HEK293 (cell line): ENCODE data around the gene AP3D1.
A peak's percentile ranks its signal among the peaks of the same experiment; 100 is the strongest.

Experiments used
- CTCF ChIA-PET: fragments of 350-600 bp; formaldehyde crosslinking; extraction: SDS; loops from one replicate; lab custom pipeline; 2021; ENCODE audit warnings: antibody characterized with exemption; lab: Yijun Ruan, JAX
- POLR2A ChIA-PET: fragments of 300-600 bp; formaldehyde crosslinking; extraction: SDS; loops from one replicate; lab custom pipeline; 2020; ENCODE audit warnings: antibody characterized with exemption, inconsistent platforms; lab: Yijun Ruan, JAX
- H3K27ac ChIP-seq: fragments of 200-500 bp; sonication (Bioruptor generic); 2 replicates; pipeline ENCODE4 v1.5.1; 2014; ENCODE audit warnings: low read depth, low read length, control low read depth, inconsistent platforms; ENCODE audit errors: extremely low read depth
- H3K36me3 ChIP-seq, 2 experiments: fragments of 200-500 bp in 1 of 2; sonication (Bioruptor generic) in 1 of 2; 1 replicate in 1 of 2; 2 replicates in 1 of 2; pipeline ENCODE4 v1.5.1; 2014 to 2017; ENCODE audit warnings: inconsistent platforms in 2 of 2, low read length in 2 of 2; ENCODE audit not compliant: control insufficient read depth in 2 of 2, insufficient read depth in 1 of 2
- H3K4me1 ChIP-seq: fragments of 200-500 bp; sonication (Bioruptor generic); 2 replicates; pipeline ENCODE4 v1.5.1; 2014; ENCODE audit warnings: mild to moderate bottlenecking, low read length, inconsistent platforms; ENCODE audit not compliant: control insufficient read depth, insufficient read depth
- H3K4me3 ChIP-seq: 2 replicates; pipeline ENCODE4 v1.5.1; 2011; ENCODE audit warnings: low read depth, mild to moderate bottlenecking, control low read depth, low read length, moderate library complexity
- H3K9me3 ChIP-seq: fragments of 200-500 bp; sonication (Bioruptor generic); 2 replicates; pipeline ENCODE4 v1.5.1; 2014; ENCODE audit warnings: low read depth, low read length, inconsistent platforms; ENCODE audit not compliant: control insufficient read depth, insufficient read depth
- IKZF3 ChIP-seq: fragments of 450-650 bp; IDR thresholded peaks from 2 replicates; pipeline ENCODE4 v1.5.0; 2018; ENCODE audit warnings: missing biosample characterization, mild to moderate bottlenecking, missing genetic modification characterization, moderate library complexity
- KLF1 ChIP-seq: fragments of 450-650 bp; formaldehyde crosslinking; IDR thresholded peaks from 2 replicates; pipeline ENCODE4 v1.5.1; 2016; ENCODE audit warnings: missing biosample characterization, missing genetic modification characterization
- SALL2 ChIP-seq: fragments of 450-650 bp; formaldehyde crosslinking; IDR thresholded peaks from 2 replicates; pipeline ENCODE4 v1.5.0; 2017; ENCODE audit warnings: missing biosample characterization, mild to moderate bottlenecking, missing genetic modification characterization, borderline replicate concordance
- SP2 ChIP-seq: fragments of 450-650 bp; formaldehyde crosslinking; IDR thresholded peaks from 2 replicates; pipeline ENCODE4 v1.5.1; 2016; ENCODE audit warnings: missing biosample characterization, missing genetic modification characterization
- SP3 ChIP-seq: fragments of 450-650 bp; formaldehyde crosslinking; IDR thresholded peaks from 2 replicates; pipeline ENCODE4 v1.5.1; 2016; ENCODE audit warnings: missing biosample characterization, missing genetic modification characterization
- YY1 ChIP-seq: fragments of 450-650 bp; formaldehyde crosslinking; IDR thresholded peaks from 2 replicates; pipeline ENCODE4 v1.5.1; 2018; ENCODE audit warnings: missing biosample characterization, missing genetic modification characterization
- ZFHX2 ChIP-seq: fragments of 450-650 bp; formaldehyde crosslinking; conservative IDR thresholded peaks from 2 replicates; pipeline ENCODE4 v1.5.1; 2016; ENCODE audit warnings: missing biosample characterization, missing genetic modification characterization
- ZIC2 ChIP-seq: fragments of 450-650 bp; formaldehyde crosslinking; IDR thresholded peaks from 2 replicates; pipeline ENCODE4 v1.5.1; 2016; ENCODE audit warnings: missing biosample characterization, missing genetic modification characterization
- ZNF157 ChIP-seq: fragments of 450-650 bp; formaldehyde crosslinking; IDR thresholded peaks from 2 replicates; pipeline ENCODE4 v1.5.1; 2016; ENCODE audit warnings: missing biosample characterization, missing genetic modification characterization
- ZNF214 ChIP-seq: fragments of 450-650 bp; formaldehyde crosslinking; IDR thresholded peaks from 2 replicates; pipeline ENCODE4 v1.5.1; 2017; ENCODE audit warnings: missing biosample characterization, mild to moderate bottlenecking, missing genetic modification characterization, borderline replicate concordance
- ZNF341 ChIP-seq: fragments of 450-650 bp; formaldehyde crosslinking; IDR thresholded peaks from 2 replicates; pipeline ENCODE4; 2016; ENCODE audit warnings: low read depth, missing biosample characterization, missing genetic modification characterization
- ZNF423 ChIP-seq: fragments of 450-650 bp; formaldehyde crosslinking; IDR thresholded peaks from 2 replicates; pipeline ENCODE4 v1.5.1; 2016; ENCODE audit warnings: missing biosample characterization, missing genetic modification characterization
- ZNF514 ChIP-seq: fragments of 450-650 bp; formaldehyde crosslinking; IDR thresholded peaks from 2 replicates; pipeline ENCODE4 v1.5.1; 2016; ENCODE audit warnings: missing biosample characterization, missing genetic modification characterization
- ZNF596 ChIP-seq: fragments of 450-650 bp; IDR thresholded peaks from 2 replicates; pipeline ENCODE4 v1.5.0; 2018; ENCODE audit warnings: missing biosample characterization, mild to moderate bottlenecking, missing genetic modification characterization, moderate library complexity
- ZNF664 ChIP-seq: fragments of 450-650 bp; formaldehyde crosslinking; IDR thresholded peaks from 2 replicates; pipeline ENCODE4 v1.5.1; 2016; ENCODE audit warnings: missing biosample characterization, missing genetic modification characterization
- ZNF776 ChIP-seq: fragments of 450-650 bp; formaldehyde crosslinking; IDR thresholded peaks from 2 replicates; pipeline ENCODE4 v1.5.0; 2017; ENCODE audit warnings: missing biosample characterization, missing genetic modification characterization, borderline replicate concordance
- ZNF830 ChIP-seq: fragments of 450-650 bp; IDR thresholded peaks from 2 replicates; pipeline ENCODE4 v1.5.0; 2018; ENCODE audit warnings: missing biosample characterization, missing genetic modification characterization, low read depth, mild to moderate bottlenecking, moderate library complexity
- TF ChIP-seq, protein P1 (sequence below): fragments of 450-650 bp; formaldehyde crosslinking; IDR thresholded peaks from 2 replicates; pipeline ENCODE4 v1.5.1; 2016; ENCODE audit warnings: missing biosample characterization, missing genetic modification characterization
- TF ChIP-seq, protein P2 (sequence below): fragments of 450-650 bp; formaldehyde crosslinking; IDR thresholded peaks from 2 replicates; pipeline ENCODE4 v1.5.1; 2017; ENCODE audit warnings: missing biosample characterization, missing genetic modification characterization
- TF ChIP-seq, protein P3 (sequence below): fragments of 450-650 bp; formaldehyde crosslinking; IDR thresholded peaks from 2 replicates; pipeline ENCODE4 v1.5.1; 2017; ENCODE audit warnings: missing biosample characterization, missing genetic modification characterization
- TF ChIP-seq, protein P4 (sequence below): fragments of 450-650 bp; formaldehyde crosslinking; IDR thresholded peaks from 2 replicates; pipeline ENCODE4 v1.5.1; 2016; ENCODE audit warnings: missing biosample characterization, missing genetic modification characterization
- TF ChIP-seq, protein P5 (sequence below): fragments of 450-650 bp; formaldehyde crosslinking; IDR thresholded peaks from 2 replicates; pipeline ENCODE4 v1.5.0; 2017; ENCODE audit warnings: missing biosample characterization, missing genetic modification characterization, borderline replicate concordance

AP3D1 gene

DNA sequence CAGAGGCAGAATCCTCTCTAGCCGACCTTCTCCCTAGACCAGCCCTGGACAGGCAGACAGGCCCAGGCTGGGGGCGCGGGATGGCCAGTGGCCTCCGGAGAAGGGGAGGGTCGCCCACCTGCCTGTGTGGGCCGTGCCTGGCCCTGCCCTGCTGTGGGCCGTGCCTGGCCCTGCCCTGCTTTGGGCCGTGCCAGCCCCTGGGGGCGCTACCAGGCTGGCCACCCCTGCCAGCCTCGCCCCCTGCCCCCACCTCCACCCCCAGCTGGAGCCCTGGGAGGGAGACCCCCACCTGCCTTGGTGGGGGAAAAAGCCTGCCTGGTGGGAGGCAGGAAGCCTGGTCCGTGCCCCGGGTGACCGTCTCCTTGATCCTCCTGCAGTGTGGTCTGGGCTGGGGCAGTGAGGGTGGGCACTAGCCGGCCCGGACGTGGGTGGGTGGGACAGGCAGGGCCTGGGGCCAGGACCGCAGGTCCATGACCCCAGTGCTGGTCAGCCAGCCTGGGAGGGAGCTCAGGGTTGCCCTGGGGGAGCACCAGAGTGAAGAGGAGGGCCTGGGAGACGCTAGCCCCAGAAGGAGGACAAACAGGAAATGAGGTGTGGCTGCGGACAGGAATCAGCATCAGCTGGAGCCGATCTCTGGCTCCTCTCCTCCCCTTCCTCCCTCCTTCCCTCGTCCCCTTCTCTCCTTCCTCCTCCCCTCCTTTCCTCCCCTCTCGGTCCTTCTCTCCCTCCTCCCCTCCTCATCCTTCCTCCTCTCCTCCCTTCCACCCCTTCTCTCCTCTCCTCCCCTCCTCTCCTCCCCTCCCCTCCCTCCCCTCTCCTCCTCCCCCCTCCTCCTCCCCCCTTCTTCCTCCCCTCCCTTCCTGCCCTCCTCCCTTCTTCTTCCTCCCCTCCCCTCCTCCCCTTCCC lies 95.2 kb downstream of the AP3D1 start (continued):
- TF ChIP-seq ZNF776 (no peak), ZNF423 (tag by site-specific recombination) (no peak), ZNF157 (tag by site-specific recombination) (no peak), SP3 (peak; percentile 61), IKZF3 (tag by site-specific recombination) (0 out of 2 replicates have a peak, but pooled peaks have one; percentile 24), ZNF664 (no peak), SP2 (peak; percentile 27), ZNF341 (tag by site-specific recombination) (no peak), ZNF830 (tag by site-specific recombination) (no peak)
- TF ChIP-seq, protein P1, sequence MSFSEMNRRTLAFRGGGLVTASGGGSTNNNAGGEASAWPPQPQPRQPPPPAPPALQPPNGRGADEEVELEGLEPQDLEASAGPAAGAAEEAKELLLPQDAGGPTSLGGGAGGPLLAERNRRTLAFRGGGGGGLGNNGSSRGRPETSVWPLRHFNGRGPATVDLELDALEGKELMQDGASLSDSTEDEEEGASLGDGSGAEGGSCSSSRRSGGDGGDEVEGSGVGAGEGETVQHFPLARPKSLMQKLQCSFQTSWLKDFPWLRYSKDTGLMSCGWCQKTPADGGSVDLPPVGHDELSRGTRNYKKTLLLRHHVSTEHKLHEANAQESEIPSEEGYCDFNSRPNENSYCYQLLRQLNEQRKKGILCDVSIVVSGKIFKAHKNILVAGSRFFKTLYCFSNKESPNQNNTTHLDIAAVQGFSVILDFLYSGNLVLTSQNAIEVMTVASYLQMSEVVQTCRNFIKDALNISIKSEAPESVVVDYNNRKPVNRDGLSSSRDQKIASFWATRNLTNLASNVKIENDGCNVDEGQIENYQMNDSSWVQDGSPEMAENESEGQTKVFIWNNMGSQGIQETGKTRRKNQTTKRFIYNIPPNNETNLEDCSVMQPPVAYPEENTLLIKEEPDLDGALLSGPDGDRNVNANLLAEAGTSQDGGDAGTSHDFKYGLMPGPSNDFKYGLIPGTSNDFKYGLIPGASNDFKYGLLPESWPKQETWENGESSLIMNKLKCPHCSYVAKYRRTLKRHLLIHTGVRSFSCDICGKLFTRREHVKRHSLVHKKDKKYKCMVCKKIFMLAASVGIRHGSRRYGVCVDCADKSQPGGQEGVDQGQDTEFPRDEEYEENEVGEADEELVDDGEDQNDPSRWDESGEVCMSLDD (tag by site-specific recombination) = no peak
- TF ChIP-seq, protein P2, sequence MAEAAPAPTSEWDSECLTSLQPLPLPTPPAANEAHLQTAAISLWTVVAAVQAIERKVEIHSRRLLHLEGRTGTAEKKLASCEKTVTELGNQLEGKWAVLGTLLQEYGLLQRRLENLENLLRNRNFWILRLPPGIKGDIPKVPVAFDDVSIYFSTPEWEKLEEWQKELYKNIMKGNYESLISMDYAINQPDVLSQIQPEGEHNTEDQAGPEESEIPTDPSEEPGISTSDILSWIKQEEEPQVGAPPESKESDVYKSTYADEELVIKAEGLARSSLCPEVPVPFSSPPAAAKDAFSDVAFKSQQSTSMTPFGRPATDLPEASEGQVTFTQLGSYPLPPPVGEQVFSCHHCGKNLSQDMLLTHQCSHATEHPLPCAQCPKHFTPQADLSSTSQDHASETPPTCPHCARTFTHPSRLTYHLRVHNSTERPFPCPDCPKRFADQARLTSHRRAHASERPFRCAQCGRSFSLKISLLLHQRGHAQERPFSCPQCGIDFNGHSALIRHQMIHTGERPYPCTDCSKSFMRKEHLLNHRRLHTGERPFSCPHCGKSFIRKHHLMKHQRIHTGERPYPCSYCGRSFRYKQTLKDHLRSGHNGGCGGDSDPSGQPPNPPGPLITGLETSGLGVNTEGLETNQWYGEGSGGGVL = peak; percentile 47; the same call in 1 of the 2 replicates

DNA sequence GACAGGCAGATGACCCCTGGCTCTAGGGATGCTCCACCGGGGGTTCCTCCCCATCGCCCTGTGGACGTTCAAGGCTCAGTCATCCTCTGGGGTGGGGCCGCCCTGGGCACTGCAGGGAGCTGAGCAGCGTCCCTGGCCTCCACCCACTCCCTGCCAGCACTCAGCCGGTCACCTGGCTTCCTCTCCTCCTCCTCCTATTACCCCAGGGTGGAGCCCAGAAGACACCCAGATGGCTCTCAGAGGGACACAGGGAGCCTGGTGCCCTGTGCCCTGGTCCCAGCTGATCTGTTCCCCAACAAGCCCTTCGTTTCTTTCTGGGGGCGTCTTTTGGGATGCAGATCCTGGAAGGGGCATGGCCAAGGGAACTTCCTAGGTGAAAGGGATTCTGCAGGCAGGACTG lies 96.6 kb downstream of the AP3D1 start:
- POLR2A ChIA-PET = no interaction called here
- TF ChIP-seq, protein P2 = no peak
- TF ChIP-seq SP2 (no peak), ZNF214 (no peak), ZNF596 (tag by site-specific recombination) (no peak), KLF1 (tag by site-specific recombination) (peak; percentile 87), YY1 (tag by site-specific recombination) (no peak), ZNF423 (tag by site-specific recombination) (no peak), SALL2 (tag by site-specific recombination) (no peak), ZFHX2 (tag by site-specific recombination) (0 out of 2 replicates have a peak, but pooled peaks have one; percentile 13), IKZF3 (tag by site-specific recombination) (no peak), ZNF514 (tag by site-specific recombination) (no peak), ZIC2 (tag by site-specific recombination) (peak; percentile 40)
- TF ChIP-seq, protein P3, sequence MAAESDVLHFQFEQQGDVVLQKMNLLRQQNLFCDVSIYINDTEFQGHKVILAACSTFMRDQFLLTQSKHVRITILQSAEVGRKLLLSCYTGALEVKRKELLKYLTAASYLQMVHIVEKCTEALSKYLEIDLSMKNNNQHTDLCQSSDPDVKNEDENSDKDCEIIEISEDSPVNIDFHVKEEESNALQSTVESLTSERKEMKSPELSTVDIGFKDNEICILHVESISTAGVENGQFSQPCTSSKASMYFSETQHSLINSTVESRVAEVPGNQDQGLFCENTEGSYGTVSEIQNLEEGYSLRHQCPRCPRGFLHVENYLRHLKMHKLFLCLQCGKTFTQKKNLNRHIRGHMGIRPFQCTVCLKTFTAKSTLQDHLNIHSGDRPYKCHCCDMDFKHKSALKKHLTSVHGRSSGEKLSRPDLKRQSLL (tag by site-specific recombination) = peak; percentile 44; the same call in 1 of the 2 replicates
- TF ChIP-seq, protein P4, sequence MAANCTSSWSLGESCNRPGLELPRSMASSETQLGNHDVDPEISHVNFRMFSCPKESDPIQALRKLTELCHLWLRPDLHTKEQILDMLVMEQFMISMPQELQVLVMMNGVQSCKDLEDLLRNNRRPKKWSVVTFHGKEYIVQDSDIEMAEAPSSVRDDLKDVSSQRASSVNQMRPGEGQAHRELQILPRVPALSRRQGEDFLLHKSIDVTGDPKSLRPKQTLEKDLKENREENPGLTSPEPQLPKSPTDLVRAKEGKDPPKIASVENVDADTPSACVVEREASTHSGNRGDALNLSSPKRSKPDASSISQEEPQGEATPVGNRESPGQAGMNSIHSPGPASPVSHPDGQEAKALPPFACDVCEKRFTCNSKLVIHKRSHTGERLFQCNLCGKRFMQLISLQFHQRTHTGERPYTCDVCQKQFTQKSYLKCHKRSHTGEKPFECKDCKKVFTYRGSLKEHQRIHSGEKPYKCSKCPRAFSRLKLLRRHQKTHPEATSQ = no peak
- TF ChIP-seq, protein P5, sequence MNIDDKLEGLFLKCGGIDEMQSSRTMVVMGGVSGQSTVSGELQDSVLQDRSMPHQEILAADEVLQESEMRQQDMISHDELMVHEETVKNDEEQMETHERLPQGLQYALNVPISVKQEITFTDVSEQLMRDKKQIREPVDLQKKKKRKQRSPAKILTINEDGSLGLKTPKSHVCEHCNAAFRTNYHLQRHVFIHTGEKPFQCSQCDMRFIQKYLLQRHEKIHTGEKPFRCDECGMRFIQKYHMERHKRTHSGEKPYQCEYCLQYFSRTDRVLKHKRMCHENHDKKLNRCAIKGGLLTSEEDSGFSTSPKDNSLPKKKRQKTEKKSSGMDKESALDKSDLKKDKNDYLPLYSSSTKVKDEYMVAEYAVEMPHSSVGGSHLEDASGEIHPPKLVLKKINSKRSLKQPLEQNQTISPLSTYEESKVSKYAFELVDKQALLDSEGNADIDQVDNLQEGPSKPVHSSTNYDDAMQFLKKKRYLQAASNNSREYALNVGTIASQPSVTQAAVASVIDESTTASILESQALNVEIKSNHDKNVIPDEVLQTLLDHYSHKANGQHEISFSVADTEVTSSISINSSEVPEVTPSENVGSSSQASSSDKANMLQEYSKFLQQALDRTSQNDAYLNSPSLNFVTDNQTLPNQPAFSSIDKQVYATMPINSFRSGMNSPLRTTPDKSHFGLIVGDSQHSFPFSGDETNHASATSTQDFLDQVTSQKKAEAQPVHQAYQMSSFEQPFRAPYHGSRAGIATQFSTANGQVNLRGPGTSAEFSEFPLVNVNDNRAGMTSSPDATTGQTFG (tag by site-specific recombination) = no peak
- Histone ChIP-seq H3K4me3 (no peak overlapping the region), H3K36me3 (no peaks in the 10 kb centered on the region), H3K4me1 (peaks cover 4% of the 10 kb centered on the region; the same call in 1 of the 2 replicates), H3K9me3 (no peaks in the 10 kb centered on the region), H3K27ac (no peak overlapping the region)
- CTCF ChIA-PET = interaction anchor here (0.6 to 1.1 kb wide), 3 partner anchors 8 to 27 kb away, joined by 3 to 8 read pairs (median 4); no protein-coding TSS in a partner anchor
